Erythroblast (primary cell): ENCODE measurements around the gene TJAP1.
A peak's percentile ranks its signal among the peaks of the same experiment; 100 is the strongest.

Source experiments
- GATA1 ChIP-seq: IDR thresholded peaks from 2 replicates; pipeline ENCODE4 v1.6.1; 2011; ENCODE audit warnings: low read depth, mild to moderate bottlenecking, control low read depth, low read length, moderate library complexity
- POLR2A ChIP-seq: IDR thresholded peaks from 2 replicates; pipeline ENCODE4 v1.6.1; 2011; ENCODE audit warnings: mild to moderate bottlenecking, low read length

- TF ChIP-seq POLR2A = peak; percentile 88
- no peak for TF ChIP-seq GATA1
Measured at GRCh38 chr6:43516697-43517504, 39.5 kb downstream of the TJAP1 start, which contains the start of the genes POLR1C and YIPF3.
